Endothelial cell of umbilical vein (primary cell): ENCODE results near the gene INPP1.

Experiments used
- CTCF ChIP-seq, 2 donors: IDR thresholded peaks; 1 replicate in 1 of 2; 2 replicates in 1 of 2; pipeline ENCODE4 v1.5.1; 2011; ENCODE audit warnings: low read length in 2 of 2, mild to moderate bottlenecking in 2 of 2, moderate library complexity in 2 of 2, control low read depth in 1 of 2, inconsistent platforms in 1 of 2, low read depth in 1 of 2; ENCODE audit not compliant: insufficient read depth in 1 of 2; ENCODE audit errors: extremely low read depth in 1 of 2
- EZH2 ChIP-seq: IDR thresholded peaks from 2 replicates; pipeline ENCODE4 v1.6.1; 2012; ENCODE audit warnings: borderline replicate concordance, low read depth, mild to moderate bottlenecking, moderate library complexity, low read length, inconsistent platforms; ENCODE audit not compliant: severe bottlenecking
- FOS ChIP-seq: IDR thresholded peaks from 2 replicates; pipeline ENCODE4 v1.6.1; 2011; ENCODE audit warnings: mild to moderate bottlenecking, low read length, moderate library complexity, borderline replicate concordance; ENCODE audit not compliant: insufficient read depth
- GATA2 ChIP-seq: IDR thresholded peaks from 2 replicates; pipeline ENCODE4 v1.7.0; 2011; ENCODE audit warnings: low read depth, mild to moderate bottlenecking, moderate library complexity, mixed read lengths, low read length; ENCODE audit not compliant: insufficient read length, insufficient read depth
- JUN ChIP-seq: IDR thresholded peaks from 2 replicates; pipeline ENCODE4 v1.6.1; 2011; ENCODE audit warnings: borderline replicate concordance, low read depth; ENCODE audit not compliant: insufficient read length, insufficient read depth
- MAX ChIP-seq: IDR thresholded peaks from 2 replicates; pipeline ENCODE4 v1.6.1; 2011; ENCODE audit not compliant: insufficient read depth, insufficient read length
- MYC ChIP-seq: IDR thresholded peaks from one replicate; pipeline ENCODE4 v1.6.1; 2011; ENCODE audit warnings: mild to moderate bottlenecking, low read depth, low read length
- POLR2A ChIP-seq: IDR thresholded peaks from 2 replicates; pipeline ENCODE4 v1.6.1; 2012; ENCODE audit warnings: low read depth, mild to moderate bottlenecking, control low read depth, low read length
- POLR2AphosphoS5 ChIP-seq: IDR thresholded peaks from 2 replicates; pipeline ENCODE4 v1.6.1; 2012; ENCODE audit warnings: low read depth, mild to moderate bottlenecking, control low read depth, low read length, moderate library complexity; ENCODE audit not compliant: insufficient read depth

- TF ChIP-seq CTCF (IDR thresholded peaks at IDR 0.05; ENCODE audit: extremely low read depth in 1 of 2, insufficient read depth in 1 of 2, low read depth in 1 of 2, low read length in 2 of 2) (no peak), MAX (no peak), JUN (no peak), POLR2A (no peak), EZH2 (no peak), MYC (no peak), FOS (no peak), POLR2AphosphoS5 (no peak), GATA2 (no peak)
Measured at GRCh38 chr2:190366248-190366753, 22.9 kb downstream of the INPP1 start.
